Testis (tissue), 2 donors: Measurements from ENCODE around the gene PIEZO2.

Experiments used
- POLR2A ChIP-seq: fragments of 450-650 bp; IDR thresholded peaks from one replicate; pipeline ENCODE4 v1.6.1; 2017; ENCODE audit warnings: antibody characterized with exemption, mild to moderate bottlenecking, moderate library complexity
- TF ChIP-seq, protein P1 (sequence below), 3 experiments: fragments of 450-650 bp in 2 of 3; fragments of 200-600 bp in 1 of 3; sonication (generic) in 1 of 3; IDR thresholded peaks; one replicate each; pipeline ENCODE4 v1.5.1; 2016 to 2019; ENCODE audit warnings: antibody characterized with exemption in 3 of 3, mild to moderate bottlenecking in 2 of 3, moderate library complexity in 1 of 3

DNA sequence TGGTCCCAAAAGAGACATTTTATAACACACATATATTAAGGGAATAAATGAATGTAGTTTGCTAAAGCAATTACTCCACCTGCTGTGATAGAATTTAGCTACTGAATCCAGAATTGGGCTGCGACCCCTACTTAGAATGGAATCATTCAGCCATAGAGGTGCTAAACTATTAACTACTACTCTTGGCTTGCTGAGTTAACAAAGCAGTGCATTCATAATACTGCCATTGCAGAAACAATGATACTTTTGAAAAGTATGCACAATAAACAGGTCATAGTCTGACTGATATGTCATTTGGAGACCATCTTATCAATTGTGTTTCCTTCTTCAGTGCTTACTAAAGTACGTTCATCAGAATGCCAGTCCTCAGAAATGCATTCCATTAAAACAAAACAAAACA, 273.6 kb downstream of the PIEZO2 start:
- TF ChIP-seq, protein P1, sequence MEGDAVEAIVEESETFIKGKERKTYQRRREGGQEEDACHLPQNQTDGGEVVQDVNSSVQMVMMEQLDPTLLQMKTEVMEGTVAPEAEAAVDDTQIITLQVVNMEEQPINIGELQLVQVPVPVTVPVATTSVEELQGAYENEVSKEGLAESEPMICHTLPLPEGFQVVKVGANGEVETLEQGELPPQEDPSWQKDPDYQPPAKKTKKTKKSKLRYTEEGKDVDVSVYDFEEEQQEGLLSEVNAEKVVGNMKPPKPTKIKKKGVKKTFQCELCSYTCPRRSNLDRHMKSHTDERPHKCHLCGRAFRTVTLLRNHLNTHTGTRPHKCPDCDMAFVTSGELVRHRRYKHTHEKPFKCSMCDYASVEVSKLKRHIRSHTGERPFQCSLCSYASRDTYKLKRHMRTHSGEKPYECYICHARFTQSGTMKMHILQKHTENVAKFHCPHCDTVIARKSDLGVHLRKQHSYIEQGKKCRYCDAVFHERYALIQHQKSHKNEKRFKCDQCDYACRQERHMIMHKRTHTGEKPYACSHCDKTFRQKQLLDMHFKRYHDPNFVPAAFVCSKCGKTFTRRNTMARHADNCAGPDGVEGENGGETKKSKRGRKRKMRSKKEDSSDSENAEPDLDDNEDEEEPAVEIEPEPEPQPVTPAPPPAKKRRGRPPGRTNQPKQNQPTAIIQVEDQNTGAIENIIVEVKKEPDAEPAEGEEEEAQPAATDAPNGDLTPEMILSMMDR (IDR thresholded peaks at IDR 0.05): no peak
- no peak for TF ChIP-seq POLR2A
